C4-2B (cell line): ENCODE measurements around the gene NRAP.

Experiments used
- ZFX ChIP-seq: fragments of 450-650 bp; IDR thresholded peaks from 2 replicates; pipeline ENCODE4 v1.6.1; 2017
- TF ChIP-seq, protein P1 (sequence below): fragments of 450-650 bp; conservative IDR thresholded peaks from 2 replicates; pipeline ENCODE4 v1.5.1; 2017; ENCODE audit warnings: mild to moderate bottlenecking

DNA sequence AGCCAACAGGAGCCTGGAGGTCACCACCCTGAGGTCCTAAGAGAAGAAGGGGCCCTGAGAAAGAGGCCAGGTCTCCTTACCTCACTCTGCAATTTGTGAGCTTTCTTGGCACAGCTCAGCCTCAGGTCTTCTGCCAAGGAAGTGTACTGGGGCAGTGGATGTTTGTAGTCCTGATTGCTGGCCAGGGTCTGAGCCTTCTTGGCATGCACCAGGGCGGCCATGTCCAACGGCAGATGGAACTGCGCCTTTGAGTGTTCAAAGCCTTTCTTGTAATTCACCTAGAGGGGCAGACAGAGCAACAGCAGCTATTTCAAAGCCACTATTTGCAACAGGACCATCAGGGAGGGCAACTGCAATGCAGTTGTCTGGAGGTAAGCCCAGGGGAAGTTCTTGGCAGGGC is 51.7 kb downstream of the NRAP start:
- TF ChIP-seq, protein P1, sequence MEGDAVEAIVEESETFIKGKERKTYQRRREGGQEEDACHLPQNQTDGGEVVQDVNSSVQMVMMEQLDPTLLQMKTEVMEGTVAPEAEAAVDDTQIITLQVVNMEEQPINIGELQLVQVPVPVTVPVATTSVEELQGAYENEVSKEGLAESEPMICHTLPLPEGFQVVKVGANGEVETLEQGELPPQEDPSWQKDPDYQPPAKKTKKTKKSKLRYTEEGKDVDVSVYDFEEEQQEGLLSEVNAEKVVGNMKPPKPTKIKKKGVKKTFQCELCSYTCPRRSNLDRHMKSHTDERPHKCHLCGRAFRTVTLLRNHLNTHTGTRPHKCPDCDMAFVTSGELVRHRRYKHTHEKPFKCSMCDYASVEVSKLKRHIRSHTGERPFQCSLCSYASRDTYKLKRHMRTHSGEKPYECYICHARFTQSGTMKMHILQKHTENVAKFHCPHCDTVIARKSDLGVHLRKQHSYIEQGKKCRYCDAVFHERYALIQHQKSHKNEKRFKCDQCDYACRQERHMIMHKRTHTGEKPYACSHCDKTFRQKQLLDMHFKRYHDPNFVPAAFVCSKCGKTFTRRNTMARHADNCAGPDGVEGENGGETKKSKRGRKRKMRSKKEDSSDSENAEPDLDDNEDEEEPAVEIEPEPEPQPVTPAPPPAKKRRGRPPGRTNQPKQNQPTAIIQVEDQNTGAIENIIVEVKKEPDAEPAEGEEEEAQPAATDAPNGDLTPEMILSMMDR, result no peak
- no peak for TF ChIP-seq ZFX
